WI38 (cell line): ENCODE data around the gene ALDH4A1.

Experiments used
- H3K4me3 ChIP-seq: 2 replicates; pipeline ENCODE4 v1.5.1; 2011; ENCODE audit warnings: low read depth, mild to moderate bottlenecking, control low read depth, low read length
- CTCF ChIP-seq: IDR thresholded peaks from 2 replicates; pipeline ENCODE4 v1.5.1; 2012; ENCODE audit warnings: low read depth, mild to moderate bottlenecking, control low read depth, low read length

The ALDH4A1 gene

GRCh38 chr1:18902523-18903290 lies at the start of gene ALDH4A1:
Gene ALDH4A1, minus strand, starts transcription at chr1:18902555. Its CDS starts 32 bp downstream, at chr1:18902523.
- peak within 1 kb of the TSS; percentile 81 for H3K4me3 ChIP-seq
- no peak for TF ChIP-seq CTCF

GRCh38 chr1:18951818-18952391 lies 49.5 kb upstream of the ALDH4A1 start:
- no peak overlapping the region for H3K4me3 ChIP-seq
- TF ChIP-seq CTCF = no peak

GRCh38 chr1:18951416-18951815 lies 49.1 kb upstream of the ALDH4A1 start:
- TF ChIP-seq CTCF = no peak
- H3K4me3 ChIP-seq = no peak overlapping the region

GRCh38 chr1:18950401-18951026 lies 48.2 kb upstream of the ALDH4A1 start:
- H3K4me3 ChIP-seq = peak overlapping the region; percentile 36

GRCh38 chr1:18949686-18950400 lies 47.5 kb upstream of the ALDH4A1 start:
- peak overlapping the region; percentile 36 for H3K4me3 ChIP-seq
- TF ChIP-seq CTCF = no peak

More at GRCh38 chr1:18950401-18951026, 48.2 kb upstream of the ALDH4A1 start:
- no peak for TF ChIP-seq CTCF

- TF ChIP-seq CTCF = no peak
- peak overlapping the region; percentile 36 for H3K4me3 ChIP-seq
These were observed 46.7 kb upstream of the ALDH4A1 start for GRCh38 chr1:18948913-18949685.
